ENCODE data around the gene USF2.

- TF ChIP-seq POLR2A (IDR thresholded peaks at IDR 0.05; ENCODE audit: low read depth, low read length) (no peak), SP1 (IDR thresholded peaks at IDR 0.05; ENCODE audit: low read depth, low read length) (no peak), HDAC6 (IDR thresholded peaks at IDR 0.05; ENCODE audit: unreplicated experiment) (no peak), RELB (IDR thresholded peaks at IDR 0.05; ENCODE audit: low read depth) (no peak), EP300 (IDR thresholded peaks at IDR 0.05; ENCODE audit: borderline replicate concordance in 1 of 2, control insufficient read depth in 1 of 2, low read depth in 2 of 2, low read length in 2 of 2) (no peak), EZH2 (IDR thresholded peaks at IDR 0.05; ENCODE audit: borderline replicate concordance, control insufficient read depth, low read depth, low read length) (no peak)
Observed at GRCh38 chr19:35285095-35285449, 16.3 kb downstream of the USF2 start.
